AG09319 (cell line): ENCODE measurements around the gene CEACAM21.

Experiments
- DNase-seq: peaks from one replicate; pipeline ENCODE4 v3.0.0-alpha.2; 2010; ENCODE audit warnings: low read depth; ENCODE audit errors: extremely low read depth
- CTCF ChIP-seq: IDR thresholded peaks from 2 replicates; pipeline ENCODE4 v1.5.1; 2011; ENCODE audit warnings: low read depth, mild to moderate bottlenecking, inconsistent platforms, low read length, moderate library complexity

Gene CEACAM21

DNA sequence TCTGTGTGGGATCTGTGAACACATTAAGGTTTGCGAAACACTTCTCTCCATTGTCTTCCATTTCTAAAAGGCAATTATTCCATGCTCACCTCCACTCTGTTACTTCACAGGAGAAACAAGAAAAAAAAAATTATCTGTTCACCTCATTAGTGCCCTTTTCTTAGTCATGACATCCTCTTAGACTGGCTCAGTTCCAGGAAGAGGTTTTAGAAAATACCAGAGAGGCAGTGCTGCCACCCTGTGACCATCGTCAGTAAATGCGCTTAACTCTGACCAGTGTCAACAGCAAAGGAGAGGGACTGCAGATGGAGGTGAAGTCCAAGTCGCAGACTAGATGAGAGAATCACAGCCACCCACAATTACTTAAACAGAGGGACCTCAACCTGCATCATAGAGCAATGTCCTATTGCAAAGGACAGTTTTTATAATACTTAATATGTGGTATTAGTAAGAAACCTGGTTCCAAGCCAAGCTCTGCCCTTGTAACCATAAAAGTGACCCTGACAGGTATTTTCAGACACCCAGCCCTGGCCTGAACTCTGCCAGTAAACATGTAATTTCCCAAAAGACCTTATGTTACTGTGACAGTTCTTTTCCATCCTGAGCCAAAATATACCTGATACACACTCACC, 19.4 kb downstream of the CEACAM21 start:
- peak; percentile 54 for TF ChIP-seq CTCF
- DNase-seq: peak; percentile 12

DNA sequence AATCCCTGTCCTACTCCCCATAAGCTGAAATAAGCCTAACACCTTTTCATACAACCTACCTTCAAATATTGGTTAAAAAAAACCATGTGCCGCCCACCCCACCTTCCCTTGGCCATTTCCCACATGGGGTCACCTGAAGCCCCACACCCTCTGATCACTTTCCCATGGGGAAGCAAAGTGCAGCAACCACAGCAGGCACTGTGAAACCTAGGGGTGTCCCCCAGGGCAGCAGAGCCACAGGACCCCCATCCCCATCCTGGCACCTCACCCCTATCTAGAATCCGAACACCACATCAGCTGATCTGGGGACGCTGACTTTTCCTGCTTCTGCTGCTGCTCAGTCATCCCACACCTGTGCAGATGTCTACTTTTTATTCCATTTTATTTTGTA, 19.9 kb downstream of the CEACAM21 start:
- no peak for DNase-seq
- TF ChIP-seq CTCF: no peak

DNA sequence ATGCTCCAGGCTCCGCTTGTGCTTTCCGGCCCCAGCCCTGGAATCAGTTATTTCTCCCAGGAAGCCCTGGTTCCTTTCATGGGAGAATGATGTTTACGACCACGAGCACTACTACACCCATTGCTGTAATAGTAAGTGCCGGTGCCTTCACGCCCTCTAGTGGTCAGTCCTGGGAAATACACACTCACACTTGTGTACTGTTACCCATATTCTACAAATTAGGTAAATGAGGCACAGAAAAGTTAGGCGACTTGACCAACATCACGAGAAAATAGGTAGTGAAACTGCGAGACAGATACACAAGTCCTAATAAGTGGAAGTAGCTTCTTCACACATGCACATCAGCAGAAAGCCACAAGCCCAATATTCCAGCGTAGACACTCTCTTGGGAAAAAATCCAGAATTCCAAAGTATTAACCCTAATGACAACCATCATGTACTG, 21.7 kb downstream of the CEACAM21 start:
- peak; percentile 25 for DNase-seq
- peak; percentile 99 for TF ChIP-seq CTCF

DNA sequence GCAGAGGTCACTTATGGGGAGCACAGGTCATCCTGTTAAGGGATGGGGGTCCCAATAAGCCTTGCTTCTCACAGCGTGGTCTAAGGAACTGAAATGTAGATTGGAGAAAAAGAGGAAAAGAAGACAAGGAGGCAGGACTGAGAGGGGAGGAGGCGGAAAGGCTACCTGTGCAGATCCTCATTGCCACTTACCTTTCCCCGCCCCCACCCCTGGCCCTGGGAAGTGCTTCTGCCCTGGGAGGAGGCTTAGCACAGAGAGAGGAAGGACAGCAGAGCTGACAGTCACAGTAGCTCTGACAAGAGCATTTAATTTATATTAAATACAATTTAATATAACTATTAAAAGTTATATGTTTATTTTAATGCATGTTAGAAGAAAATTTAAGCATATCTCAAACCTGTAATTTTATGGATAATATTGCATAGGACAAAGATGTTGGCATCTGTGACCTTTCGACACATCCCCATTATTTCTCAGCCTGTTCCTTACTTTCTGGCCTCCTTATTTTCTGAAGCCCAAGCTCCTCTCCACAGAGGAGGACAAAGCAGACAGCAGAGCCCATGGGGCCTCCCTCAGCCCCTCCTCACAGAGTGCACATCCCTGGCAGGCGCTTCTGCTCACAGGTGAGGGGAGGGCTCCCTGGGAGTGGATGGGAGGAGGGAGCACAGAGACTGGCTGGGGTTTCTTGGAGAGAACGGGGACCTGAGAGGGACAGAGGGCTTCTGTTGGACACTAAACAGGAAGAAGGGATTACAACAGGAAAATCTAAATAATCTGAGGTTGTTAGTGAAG, 23.4 kb downstream of the CEACAM21 start:
- no peak for DNase-seq

DNA sequence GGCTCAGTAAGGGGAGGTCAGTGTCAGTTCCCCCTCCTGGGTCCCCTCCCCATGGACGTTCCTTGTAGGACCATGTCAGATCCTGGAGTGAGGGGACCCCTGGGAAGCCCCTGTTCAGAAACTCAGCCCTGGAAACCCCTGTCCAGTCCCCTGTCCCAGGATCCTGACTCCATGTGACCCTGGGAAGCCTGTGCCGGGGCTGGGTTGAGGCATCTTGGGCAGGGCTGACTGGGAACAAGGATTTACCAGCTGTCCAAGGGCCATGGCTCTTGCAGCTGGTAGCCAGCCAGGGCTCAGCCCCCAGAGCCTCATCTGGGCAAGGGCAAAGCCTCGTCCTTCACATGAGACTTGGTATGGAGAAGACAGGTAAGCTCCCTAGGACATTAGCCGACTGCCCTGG, 25.8 kb downstream of the CEACAM21 start:
- no peak for TF ChIP-seq CTCF

More for the DNA sequence above, 23.4 kb downstream of the CEACAM21 start:
- TF ChIP-seq CTCF: no peak

GRCh38 chr19:41604831-41605230, 28.9 kb downstream of the CEACAM21 start:
- no peak for DNase-seq
- TF ChIP-seq CTCF: no peak

More for the DNA sequence above, 25.8 kb downstream of the CEACAM21 start:
- no peak for DNase-seq

- DNase-seq: no peak
- no peak for TF ChIP-seq CTCF
Observed at GRCh38 chr19:41606215-41606837, 30.4 kb downstream of the CEACAM21 start.
